Muscle layer of colon (tissue), 2 donors: Measurements from ENCODE around the gene C1RL.
"Not testable (repeated sequence)": the region's sequence is repeated elsewhere in the genome, so short reads cannot be mapped to it uniquely, and the experiment has no call there.

Experiments used
- H3K27ac ChIP-seq: one replicate; pipeline ENCODE4 v1.7.0; 2013; ENCODE audit warnings: low read depth, mild to moderate bottlenecking, low read length, moderate library complexity
- H3K27me3 ChIP-seq, 2 donors: one replicate each; pipeline ENCODE4 v1.7.0; 2013; ENCODE audit warnings: low read length in 2 of 2, mild to moderate bottlenecking in 2 of 2; ENCODE audit not compliant: insufficient read depth in 2 of 2, control insufficient read depth in 1 of 2
- H3K36me3 ChIP-seq: one replicate; pipeline ENCODE4 v1.7.0; 2013; ENCODE audit warnings: mild to moderate bottlenecking, low read length; ENCODE audit not compliant: insufficient read depth
- H3K4me1 ChIP-seq: one replicate; pipeline ENCODE4 v1.7.0; 2013; ENCODE audit warnings: mild to moderate bottlenecking, low read length; ENCODE audit not compliant: insufficient read depth
- H3K4me3 ChIP-seq, 2 donors: one replicate each; pipeline ENCODE4 v1.7.0; 2013; ENCODE audit warnings: low read length in 2 of 2, low read depth in 1 of 2, mild to moderate bottlenecking in 1 of 2, moderate library complexity in 1 of 2
- H3K9ac ChIP-seq: one replicate; pipeline ENCODE4 v1.7.0; 2013; ENCODE audit warnings: low read length
- H3K9me3 ChIP-seq: one replicate; pipeline ENCODE4 v1.7.0; 2013; ENCODE audit warnings: mild to moderate bottlenecking, low read length
- donor health status: abdominal sarcoma.
- donor health status: Adenocarcinoma of cecum.

C1RL gene

DNA sequence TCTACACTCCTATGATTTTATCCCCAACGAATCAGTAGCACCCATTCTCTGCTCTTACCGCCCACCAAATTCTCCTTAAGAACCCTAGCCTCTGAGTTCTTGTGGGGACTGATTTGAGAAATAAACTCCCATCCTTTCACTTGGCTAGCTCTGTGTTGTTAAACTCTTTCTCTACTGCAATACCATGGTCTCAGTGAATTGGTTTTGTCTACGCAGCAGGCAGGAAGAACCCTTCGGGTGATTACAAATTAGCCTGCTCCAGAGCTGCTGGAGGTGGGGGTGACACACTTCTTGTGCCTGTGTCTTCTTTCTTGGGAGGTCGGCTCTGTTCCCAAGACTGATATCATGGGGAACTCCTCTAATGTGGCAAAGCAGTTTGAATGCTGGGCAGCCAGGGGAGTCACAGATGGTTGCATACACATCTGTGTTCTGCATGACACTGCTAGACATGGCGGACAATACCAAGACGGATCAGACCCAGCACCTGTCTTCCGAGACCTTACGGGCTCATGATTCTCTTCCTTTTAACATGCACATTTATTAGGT, 50.1 kb downstream of the C1RL start:
- H3K27ac ChIP-seq: no peak overlapping the region
- peaks cover 9% of the 10 kb centered on the region for H3K36me3 ChIP-seq
- no peaks in the 10 kb centered on the region for H3K27me3 ChIP-seq
- H3K4me3 ChIP-seq: no peak overlapping the region
- H3K9me3 ChIP-seq: no peaks in the 10 kb centered on the region
- peaks cover 27% of the 10 kb centered on the region for H3K4me1 ChIP-seq
- H3K9ac ChIP-seq: no peak overlapping the region

GRCh38 chr12:7058163-7058845, 50.7 kb downstream of the C1RL start:
- no peaks in the 10 kb centered on the region for H3K9me3 ChIP-seq
- H3K27ac ChIP-seq: no peak overlapping the region
- no peak overlapping the region for H3K4me3 ChIP-seq
- peaks cover 5% of the 10 kb centered on the region for H3K36me3 ChIP-seq
- H3K27me3 ChIP-seq: no peaks in the 10 kb centered on the region
- H3K4me1 ChIP-seq: peaks cover 27% of the 10 kb centered on the region
- H3K9ac ChIP-seq: no peak overlapping the region

GRCh38 chr12:7055736-7056135, 53.3 kb downstream of the C1RL start:
- not testable (repeated sequence) for H3K4me3 ChIP-seq, H3K36me3 ChIP-seq, H3K9ac ChIP-seq, H3K27me3 ChIP-seq, H3K27ac ChIP-seq, H3K9me3 ChIP-seq, H3K4me1 ChIP-seq

DNA sequence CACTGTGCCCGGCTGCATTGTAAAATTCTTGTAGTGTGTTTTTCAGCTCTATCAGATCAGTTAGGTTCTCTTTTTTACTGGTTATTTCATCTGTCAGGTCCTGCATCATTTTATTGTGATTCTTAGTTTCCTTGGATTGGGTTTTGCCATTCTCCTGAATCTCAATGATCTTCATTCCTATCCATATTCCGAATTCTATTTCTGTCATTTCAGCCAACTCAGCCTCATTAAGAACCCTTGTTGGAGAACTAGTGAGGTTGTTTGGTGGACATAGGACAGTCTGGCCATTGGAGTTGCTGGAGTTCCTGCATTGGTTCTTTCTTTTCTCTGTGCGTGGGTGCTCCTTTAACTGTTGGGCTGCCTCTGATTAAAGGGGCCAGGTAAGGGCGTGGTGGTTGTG, 54.1 kb downstream of the C1RL start:
- Histone ChIP-seq H3K9me3 (no peaks in the 10 kb centered on the region), H3K27me3 (no peaks in the 10 kb centered on the region), H3K4me3 (no peak overlapping the region), H3K27ac (no peak overlapping the region), H3K4me1 (peaks cover 4% of the 10 kb centered on the region), H3K9ac (no peak overlapping the region), H3K36me3 (no peaks in the 10 kb centered on the region)

DNA sequence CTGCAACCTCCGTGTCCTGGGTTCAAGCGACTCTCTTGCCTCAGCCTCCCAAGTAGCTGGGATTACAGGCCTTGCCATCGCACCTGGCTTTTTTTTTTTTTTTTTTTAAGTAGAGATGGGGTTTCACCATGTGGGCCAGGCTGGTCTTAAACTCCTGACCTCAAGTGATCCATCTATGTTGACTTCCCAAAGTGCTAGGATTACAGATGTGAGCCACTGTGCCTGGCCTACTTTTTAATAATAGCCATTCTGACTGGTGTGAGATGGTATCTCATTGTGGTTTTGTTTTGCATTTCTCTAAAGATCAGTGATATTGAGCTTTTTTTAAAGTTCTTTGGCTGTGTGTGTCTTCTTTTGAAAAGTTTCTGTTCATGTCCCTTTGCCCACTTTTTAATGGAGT, 59.0 kb downstream of the C1RL start:
- not testable (repeated sequence) for H3K36me3 ChIP-seq, H3K9ac ChIP-seq, H3K4me1 ChIP-seq, H3K27ac ChIP-seq, H3K4me3 ChIP-seq, H3K27me3 ChIP-seq, H3K9me3 ChIP-seq

GRCh38 chr12:7049445-7049951, 59.5 kb downstream of the C1RL start:
- H3K4me1 ChIP-seq, H3K9ac ChIP-seq, H3K9me3 ChIP-seq, H3K4me3 ChIP-seq, H3K27me3 ChIP-seq, H3K36me3 ChIP-seq, H3K27ac ChIP-seq: not testable (repeated sequence)

DNA sequence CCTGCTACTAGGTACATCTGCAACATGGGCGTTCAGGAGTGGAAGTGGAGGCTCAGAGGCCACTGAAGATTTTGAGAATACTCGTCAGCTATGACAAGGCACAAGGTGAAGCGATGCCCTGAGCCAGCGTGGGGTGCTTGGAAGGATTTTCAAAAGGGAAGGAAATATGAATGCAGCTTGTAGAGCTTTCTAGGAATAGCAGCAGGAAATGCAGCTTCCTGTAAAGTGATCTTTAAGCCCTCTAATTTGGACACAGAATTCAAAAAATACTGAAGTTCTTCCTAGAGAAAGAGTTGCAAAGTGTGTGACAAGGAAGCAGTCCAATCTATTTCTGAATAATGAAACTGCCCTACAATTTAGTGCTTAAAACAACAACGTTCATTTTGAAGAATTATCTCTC, 61.7 kb downstream of the C1RL start:
- H3K4me3 ChIP-seq: no peak overlapping the region
- no peaks in the 10 kb centered on the region for H3K36me3 ChIP-seq
- H3K9me3 ChIP-seq: no peaks in the 10 kb centered on the region
- no peaks in the 10 kb centered on the region for H3K4me1 ChIP-seq
- no peaks in the 10 kb centered on the region for H3K27me3 ChIP-seq
- no peak overlapping the region for H3K9ac ChIP-seq
- H3K27ac ChIP-seq: no peak overlapping the region

DNA sequence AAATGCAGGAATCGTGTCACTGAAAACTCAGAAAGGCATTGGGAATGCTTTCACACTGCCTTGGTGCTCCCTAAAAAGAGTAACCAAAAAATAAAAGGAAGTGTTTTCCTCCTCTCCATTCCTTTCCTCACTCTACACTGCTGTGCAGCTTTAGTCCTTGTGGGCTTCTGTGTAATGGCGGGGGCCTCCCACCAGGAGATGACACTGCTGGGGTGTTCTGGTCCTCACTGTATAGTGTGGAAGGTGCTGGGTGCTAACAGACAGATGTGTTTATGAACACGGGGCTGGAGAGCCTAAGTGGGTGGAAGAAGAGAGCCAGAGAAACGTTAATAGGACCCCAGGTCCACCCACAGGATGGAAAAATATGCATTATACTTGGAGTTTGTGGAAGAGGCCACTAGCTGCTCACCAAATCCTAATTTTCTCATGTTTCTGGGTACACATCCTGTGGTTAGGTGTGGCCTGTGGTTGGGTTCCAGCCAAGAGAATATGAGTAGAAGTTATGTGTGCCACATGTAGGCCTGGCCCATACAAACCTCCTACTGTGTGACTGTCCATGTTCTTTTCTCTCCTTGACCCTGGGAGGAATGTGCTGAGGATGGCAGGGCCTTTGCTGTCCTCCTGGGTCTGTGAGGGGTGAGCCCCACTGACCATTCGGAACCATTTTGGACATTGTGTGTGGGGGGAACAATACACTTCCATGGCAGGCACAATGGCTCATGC, 62.5 kb downstream of the C1RL start:
- Histone ChIP-seq H3K27me3 (no peaks in the 10 kb centered on the region), H3K4me1 (no peaks in the 10 kb centered on the region), H3K9ac (no peak overlapping the region), H3K27ac (no peak overlapping the region), H3K4me3 (no peak overlapping the region), H3K9me3 (no peaks in the 10 kb centered on the region), H3K36me3 (no peaks in the 10 kb centered on the region)

DNA sequence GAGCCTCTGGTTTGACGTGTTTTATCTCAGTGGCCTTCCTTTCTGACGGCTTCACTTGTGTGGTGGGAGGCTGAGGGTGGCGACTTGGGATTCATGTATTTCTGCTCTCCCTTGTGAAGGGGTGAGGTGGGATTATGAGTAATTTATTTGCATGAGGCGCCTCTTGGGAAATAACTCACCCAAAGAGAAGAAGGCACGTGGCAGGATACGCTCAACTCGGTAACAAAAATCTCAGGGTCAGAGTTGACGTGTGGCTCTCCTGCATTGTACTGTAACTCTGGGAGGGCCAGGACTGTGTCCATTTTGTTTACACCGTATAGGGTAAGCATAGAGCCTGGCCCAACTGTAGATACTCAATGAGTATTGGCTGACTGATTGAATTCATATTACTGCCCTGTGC, 63.1 kb downstream of the C1RL start:
- Histone ChIP-seq H3K27ac (no peak overlapping the region), H3K9me3 (no peaks in the 10 kb centered on the region), H3K4me1 (no peaks in the 10 kb centered on the region), H3K4me3 (no peak overlapping the region), H3K36me3 (no peaks in the 10 kb centered on the region), H3K27me3 (no peaks in the 10 kb centered on the region), H3K9ac (no peak overlapping the region)
